HG02610 (cell line): Measurements from ENCODE around the gene DENND5B.
A peak's percentile ranks its signal among the peaks of the same experiment; 100 is the strongest.
"Not testable (repeated sequence)": the region's sequence is repeated elsewhere in the genome, so short reads cannot be mapped to it uniquely, and the experiment has no call there.

Experiments used
- ATAC-seq: cut with Tn5 transposase; IDR thresholded peaks from one replicate; pipeline ENCODE4 v1.9.1; 2021; ENCODE audit warnings: mild to moderate bottlenecking, moderate library complexity; ENCODE audit not compliant: unreplicated experiment

The DENND5B gene

GRCh38 chr12:31590642-31591379, at the start of gene DENND5B:
TSS of gene DENND5B (minus strand) at chr12:31591136. CDS start at chr12:31590832, 304 bp downstream.
- peak; percentile 45 for ATAC-seq

- no peak for ATAC-seq
Observed at GRCh38 chr12:31634620-31635019, 43.7 kb upstream of the DENND5B start.

- ATAC-seq, result no peak
Observed at GRCh38 chr12:31633464-31633863, 42.5 kb upstream of the DENND5B start.

- no peak for ATAC-seq
Observed at GRCh38 chr12:31631809-31632208, 40.9 kb upstream of the DENND5B start.

GRCh38 chr12:31631023-31631724, 40.2 kb upstream of the DENND5B start:
- no peak for ATAC-seq

GRCh38 chr12:31629756-31630732, 39.1 kb upstream of the DENND5B start:
- ATAC-seq, result no peak

GRCh38 chr12:31627456-31628054, 36.6 kb upstream of the DENND5B start:
- no peak for ATAC-seq

- no peak for ATAC-seq
Observed at GRCh38 chr12:31626270-31626995, 35.5 kb upstream of the DENND5B start.

GRCh38 chr12:31622038-31622437, 31.1 kb upstream of the DENND5B start:
- no peak for ATAC-seq

- no peak for ATAC-seq
Observed at GRCh38 chr12:31620311-31620710, 29.4 kb upstream of the DENND5B start.

- no peak for ATAC-seq
Observed at GRCh38 chr12:31618228-31619025, 27.5 kb upstream of the DENND5B start.

- ATAC-seq, result no peak
Observed at GRCh38 chr12:31612819-31613218, 21.9 kb upstream of the DENND5B start.

- ATAC-seq, result not testable (repeated sequence)
Observed at GRCh38 chr12:31608299-31608698, 17.4 kb upstream of the DENND5B start.

GRCh38 chr12:31605531-31605930, 14.6 kb upstream of the DENND5B start:
- no peak for ATAC-seq

GRCh38 chr12:31603546-31604009, 12.6 kb upstream of the DENND5B start:
- ATAC-seq, result peak; percentile 97

GRCh38 chr12:31600750-31601149, 9.8 kb upstream of the DENND5B start:
- no peak for ATAC-seq

- ATAC-seq, result no peak
Observed at GRCh38 chr12:31600252-31600651, 9.3 kb upstream of the DENND5B start.

- ATAC-seq, result peak; percentile 55
Observed at GRCh38 chr12:31599053-31599452, 8.1 kb upstream of the DENND5B start.

- no peak for ATAC-seq
Observed at GRCh38 chr12:31597066-31597465, 6.1 kb upstream of the DENND5B start.
